ENCODE measurements around the gene ACADSB. TPM values are rescaled to one million over a fixed set of nuclear protein-coding genes. Genes with fewer than 3 reads are reported as not detected.

Gene ACADSB
- polyA plus RNA-seq, 3 donors, result 3.9 to 14.7 (median 7.5) TPM

DNA sequence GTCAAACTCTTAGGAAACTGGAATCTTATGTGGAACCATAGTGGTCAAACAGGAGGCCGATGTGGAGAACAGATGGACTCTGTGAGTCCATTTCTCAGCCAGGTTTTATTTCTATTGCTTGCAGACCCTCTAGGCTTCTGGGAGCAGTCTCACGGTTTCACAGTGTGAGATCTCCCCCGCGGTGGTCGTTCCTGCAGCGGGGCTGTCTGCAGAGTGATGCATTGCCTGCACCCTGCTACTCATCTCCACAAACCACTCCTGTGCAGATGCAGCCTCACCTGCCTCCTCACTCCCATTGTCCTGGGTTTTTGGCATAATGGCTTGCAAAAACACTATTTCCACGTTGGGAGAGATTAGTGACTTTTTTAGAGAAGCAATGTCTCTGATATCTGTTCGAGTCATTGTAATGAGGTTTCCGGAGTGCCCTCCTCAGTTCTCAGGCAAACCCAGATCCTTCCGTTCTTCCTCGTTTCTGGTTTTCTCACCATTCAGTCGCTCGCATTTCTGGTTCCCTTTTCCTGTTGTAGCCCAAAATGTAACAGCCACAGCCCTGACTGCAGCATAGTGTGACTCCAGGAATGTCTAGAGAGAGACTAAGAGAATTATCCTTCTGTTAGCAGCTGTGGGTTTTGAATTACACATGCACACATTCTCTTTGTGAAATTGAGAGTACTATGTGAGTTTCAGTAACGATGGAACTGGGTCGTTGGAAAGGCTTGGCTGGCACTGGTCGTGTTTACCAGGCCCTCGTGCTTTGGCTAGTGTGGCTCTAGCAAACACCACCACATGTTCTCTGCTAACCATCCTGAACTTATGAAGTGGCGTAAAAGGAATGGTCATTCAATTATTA is 30.2 kb downstream of the ACADSB start:
- H3K27ac Mint-ChIP-seq, result peak overlapping the region in 3 of 7 donors; percentile 46 to 80 (median 76)

DNA sequence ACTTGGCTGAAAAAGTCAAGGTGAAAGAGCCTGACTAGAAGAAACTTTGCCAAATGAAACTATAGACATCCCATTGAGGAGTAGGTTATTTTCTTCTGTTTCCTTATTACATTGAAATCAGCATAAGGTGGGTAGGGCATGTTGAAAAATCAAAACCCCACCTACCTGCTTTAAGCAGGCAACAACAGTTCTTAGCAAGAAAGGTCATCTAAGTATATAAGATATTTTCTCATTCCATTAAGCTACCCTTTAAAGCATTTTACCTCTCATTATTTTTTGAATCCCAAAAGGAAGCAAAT is 30.8 kb downstream of the ACADSB start:
- Histone ChIP-seq H3K4me3 (replicated peaks in 1 of 3; ENCODE audit: low read depth in 2 of 3, low read length in 3 of 3) (no peak overlapping the region), H3K27me3 (ENCODE audit: control insufficient read depth in 2 of 2, insufficient read depth in 2 of 2, low read length in 2 of 2) (no peaks in the 10 kb centered on the region), H3K9ac (ENCODE audit: insufficient read depth, low read length, poor library complexity, severe bottlenecking) (no peak overlapping the region), H4K20me1 (ENCODE audit: insufficient read depth, low read length) (no peaks in the 10 kb centered on the region), H3K4me1 (ENCODE audit: control insufficient read depth in 1 of 2, insufficient read depth in 2 of 2, low read length in 2 of 2) (peaks cover 11% of the 10 kb centered on the region in 2 donors), H3K9me3 (replicated peaks in 1 of 2; ENCODE audit: control insufficient read depth in 1 of 2, insufficient read depth in 1 of 2, low read length in 2 of 2) (no peaks in the 10 kb centered on the region), H3K4me2 (replicated peaks; ENCODE audit: extremely low read depth, low read length, poor library complexity, severe bottlenecking) (no peak overlapping the region), H2AFZ (ENCODE audit: insufficient read depth, low read depth, low read length, poor library complexity, severe bottlenecking) (no peak overlapping the region), H3K27ac (ENCODE audit: low read depth in 1 of 2, low read length in 2 of 2) (no peak overlapping the region), H3K79me2 (ENCODE audit: insufficient read depth, low read length) (no peaks in the 10 kb centered on the region), H3K36me3 (replicated peaks in 1 of 2; ENCODE audit: control insufficient read depth in 1 of 2, insufficient read depth in 2 of 2, low read length in 2 of 2) (peaks cover 0 to 8% of the 10 kb centered on the region in 2 donors)
- peaks cover 0 to 3% (median 0%) of the 10 kb centered on the region in 3 donors for H3K27me3 Mint-ChIP-seq (ENCODE audit: low read depth in 3 of 3)
- H3K27ac Mint-ChIP-seq, result peak overlapping the region in 1 of 7 donors; percentile 76
- H3K4me1 Mint-ChIP-seq, result peaks cover 12% of the 10 kb centered on the region
- DNase-seq, result no peak
- intact Hi-C loops (cut with micrococcal nuclease), result loop anchor here in 1 of 2 donors (2.0 kb wide), 1 partner anchor 519 kb away; no protein-coding TSS in a partner anchor
- no peaks in the 10 kb centered on the region for H3K9me3 Mint-ChIP-seq
- H3K4me3 Mint-ChIP-seq, result no peak overlapping the region
- no peak for TF ChIP-seq CTCF (IDR thresholded peaks at IDR 0.05)
- peaks cover 17 to 28% of the 10 kb centered on the region in 2 donors for H3K36me3 Mint-ChIP-seq

More for the DNA sequence above, 30.2 kb downstream of the ACADSB start:
- H3K4me2 ChIP-seq (replicated peaks; ENCODE audit: extremely low read depth, low read length, poor library complexity, severe bottlenecking), result peak overlapping the region; percentile 52
- peak in 2 of 3 donors; percentile 5 for DNase-seq
- H3K4me1 Mint-ChIP-seq, result peaks cover 12% of the 10 kb centered on the region
- H3K79me2 ChIP-seq (ENCODE audit: insufficient read depth, low read length), result no peaks in the 10 kb centered on the region
- H3K27me3 ChIP-seq (ENCODE audit: control insufficient read depth in 2 of 2, insufficient read depth in 2 of 2, low read length in 2 of 2), result no peaks in the 10 kb centered on the region
- peaks cover 0 to 2% of the 10 kb centered on the region in 2 donors for H3K36me3 ChIP-seq (replicated peaks in 1 of 2; ENCODE audit: control insufficient read depth in 1 of 2, insufficient read depth in 2 of 2, low read length in 2 of 2)
- H3K9me3 Mint-ChIP-seq, result no peaks in the 10 kb centered on the region
- 52% methylated on average over 7 of the region's 18 CpGs for WGBS (ENCODE audit: insufficient coverage)
- H2AFZ ChIP-seq (ENCODE audit: insufficient read depth, low read depth, low read length, poor library complexity, severe bottlenecking), result no peak overlapping the region
- H3K4me3 ChIP-seq (replicated peaks in 1 of 3; ENCODE audit: low read depth in 2 of 3, low read length in 3 of 3), result no peak overlapping the region
- H3K4me3 Mint-ChIP-seq, result peak overlapping the region in 1 of 2 donors; percentile 39
- TF ChIP-seq CTCF (IDR thresholded peaks at IDR 0.05), result no peak
- peak overlapping the region; percentile 25 for H3K9ac ChIP-seq (ENCODE audit: insufficient read depth, low read length, poor library complexity, severe bottlenecking)
- H3K9me3 ChIP-seq (replicated peaks in 1 of 2; ENCODE audit: control insufficient read depth in 1 of 2, insufficient read depth in 1 of 2, low read length in 2 of 2), result no peaks in the 10 kb centered on the region
- H4K20me1 ChIP-seq (ENCODE audit: insufficient read depth, low read length), result no peaks in the 10 kb centered on the region
- H3K36me3 Mint-ChIP-seq, result peaks cover 20 to 31% of the 10 kb centered on the region in 2 donors
- H3K27ac ChIP-seq (ENCODE audit: low read depth in 1 of 2, low read length in 2 of 2), result peak overlapping the region in 1 of 2 donors; percentile 2
- peaks cover 0 to 3% (median 0%) of the 10 kb centered on the region in 3 donors for H3K27me3 Mint-ChIP-seq (ENCODE audit: low read depth in 3 of 3)
- H3K4me1 ChIP-seq (ENCODE audit: control insufficient read depth in 1 of 2, insufficient read depth in 2 of 2, low read length in 2 of 2), result peaks cover 11% of the 10 kb centered on the region in 2 donors
- intact Hi-C loops (cut with micrococcal nuclease), result loop anchor here in 1 of 2 donors (2.0 kb wide), 1 partner anchor 520 kb away; no protein-coding TSS in a partner anchor

All from CD14-positive monocyte (primary cell).